Measurements from ENCODE around the gene GNB4.

Gene GNB4

DNA sequence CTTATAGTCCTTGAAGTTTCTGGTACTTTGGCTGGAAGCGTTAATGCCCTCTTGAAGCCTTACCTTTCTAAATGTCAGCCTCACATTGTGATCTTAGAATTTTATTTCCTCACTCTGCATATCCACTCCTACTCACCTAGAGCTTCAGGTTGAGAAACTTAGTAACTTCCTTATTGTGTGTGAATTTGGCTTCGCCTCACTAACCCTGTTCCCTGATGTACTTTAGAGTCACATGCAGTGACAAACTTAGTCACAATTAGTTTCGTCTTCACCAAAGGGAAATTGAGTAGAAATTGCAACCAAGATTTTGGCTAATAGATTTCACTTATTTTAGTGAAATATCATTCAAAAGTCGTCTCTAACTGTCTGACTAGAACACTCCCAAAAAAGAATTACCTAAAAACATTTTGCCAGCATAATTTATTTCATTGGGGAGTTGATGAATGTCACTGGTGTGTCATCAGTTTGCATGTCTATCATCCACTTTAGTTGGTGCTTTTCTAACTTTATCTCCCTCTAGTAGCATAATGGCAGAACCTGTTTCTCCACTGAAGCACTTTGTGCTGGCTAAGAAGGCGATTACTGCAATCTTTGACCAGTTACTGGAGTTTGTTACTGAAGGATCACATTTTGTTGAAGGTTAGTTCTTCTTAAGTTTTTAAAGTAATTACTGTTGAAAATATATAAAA lies 102.8 kb downstream of the GNB4 start:
- peak; percentile 16 for DNase-seq (ENCODE audit: low spot score)

DNA sequence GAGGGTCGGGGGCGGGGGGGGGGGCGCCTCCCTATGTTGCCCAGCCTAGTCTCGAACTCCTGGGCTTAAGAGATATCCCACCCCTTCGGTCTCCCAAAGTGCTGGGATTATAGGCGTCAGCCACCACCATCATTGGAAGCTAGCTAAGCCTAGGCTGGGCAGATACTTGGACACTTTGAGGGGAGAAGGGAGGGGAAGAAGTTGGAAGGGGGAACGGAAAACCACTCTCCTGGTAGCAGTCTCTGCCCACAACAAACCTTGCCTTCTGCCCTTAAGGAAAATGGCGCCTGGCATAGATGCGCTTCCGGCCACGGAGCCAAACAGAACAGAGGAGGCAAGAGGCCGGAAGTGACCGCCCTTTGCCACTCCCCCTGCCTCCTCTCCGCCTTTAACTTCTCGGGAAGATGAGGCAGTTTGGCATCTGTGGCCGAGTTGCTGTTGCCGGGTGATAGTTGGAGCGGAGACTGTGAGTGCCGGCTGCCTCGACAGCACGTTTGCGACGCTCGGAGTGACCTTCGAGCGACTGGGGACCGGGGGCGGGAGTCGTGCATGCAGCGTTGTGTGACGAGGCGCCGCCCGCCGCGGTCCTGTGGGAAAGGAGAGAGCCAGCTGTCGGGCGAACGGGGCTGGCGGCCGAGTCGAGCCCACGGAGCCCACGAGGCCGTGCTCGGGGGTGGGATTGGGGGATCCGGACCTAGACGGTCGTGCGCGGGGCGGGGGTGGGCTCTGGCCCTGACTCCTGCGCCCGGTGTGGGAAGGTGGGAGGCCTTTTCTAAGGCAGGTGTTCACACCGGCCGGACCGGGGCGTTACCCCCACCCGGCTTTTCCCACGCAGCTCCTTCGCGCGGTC lies 103.7 kb downstream of the GNB4 start, which contains the start of gene MFN1:
TSS of gene MFN1 (plus strand) at position 365 of the 850 bp plus-strand sequence. CDS start 1,143 bp downstream, outside the sequence.
- DNase-seq (ENCODE audit: low spot score): peak; percentile 90
